Measurements from ENCODE around the gene SPTAN1. TPM values are rescaled to one million over a fixed set of nuclear protein-coding genes. Genes with fewer than 3 reads are reported as not detected.
"Not testable (repeated sequence)": the region's sequence is repeated elsewhere in the genome, so short reads cannot be mapped to it uniquely, and the experiment has no call there.

SPTAN1 gene
- total RNA-seq, 1 donor from 2014 or later: 292 TPM

GRCh38 chr9:128575469-128575868 is 23.1 kb downstream of the SPTAN1 start:
- H3K9me3 ChIP-seq: no peaks in the 10 kb centered on the region
- no peaks in the 10 kb centered on the region for H3K27me3 ChIP-seq
- peaks cover 10% of the 10 kb centered on the region for H3K4me1 ChIP-seq
- no peak overlapping the region for H3K4me3 ChIP-seq
- H3K36me3 ChIP-seq: peaks cover 13 to 69% of the 10 kb centered on the region in 2 donors
- no peak for DNase-seq (ENCODE audit: extremely low spot score in 2 of 2)
- no peak for TF ChIP-seq POLR2A (IDR thresholded peaks at IDR 0.05)
- peak in 1 of 2 donors; percentile 48 for TF ChIP-seq POLR2AphosphoS5 (IDR thresholded peaks at IDR 0.05; ENCODE audit: insufficient read depth in 1 of 2, low read depth in 1 of 2)
- no peak for TF ChIP-seq CTCF (IDR thresholded peaks at IDR 0.05)
- H3K27ac ChIP-seq: peak overlapping the region; percentile 38
- intact Hi-C loops (cut with DNase I): no loop called here

DNA sequence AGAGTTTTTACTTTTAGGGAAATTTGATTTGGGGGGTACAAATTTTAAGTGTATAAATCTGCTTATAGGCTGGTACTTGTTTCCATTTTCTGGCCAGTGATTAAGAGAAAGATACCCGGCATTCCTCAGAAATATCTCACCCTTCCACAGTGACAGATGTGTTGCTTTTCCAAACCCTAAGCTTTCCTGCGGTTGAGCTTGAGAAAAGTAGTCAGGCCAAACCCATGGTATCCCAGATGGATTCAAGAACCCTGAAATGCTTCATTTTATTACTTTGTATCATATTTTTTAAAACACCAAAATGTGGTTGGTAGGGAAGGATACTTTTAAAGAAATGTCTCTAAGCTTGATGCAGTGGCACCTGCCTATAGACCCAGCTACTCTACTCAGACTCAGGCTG is 23.5 kb downstream of the SPTAN1 start:
- Histone ChIP-seq H3K4me1 (peaks cover 10% of the 10 kb centered on the region), H3K36me3 (peaks cover 13 to 71% of the 10 kb centered on the region in 2 donors), H3K27ac (peak overlapping the region; percentile 38), H3K4me3 (no peak overlapping the region), H3K27me3 (no peaks in the 10 kb centered on the region), H3K9me3 (no peaks in the 10 kb centered on the region)
- intact Hi-C loops (cut with DNase I): no loop called here
- TF ChIP-seq CTCF (IDR thresholded peaks at IDR 0.05) (no peak), POLR2AphosphoS5 (IDR thresholded peaks at IDR 0.05; ENCODE audit: insufficient read depth in 1 of 2, low read depth in 1 of 2) (no peak), POLR2A (IDR thresholded peaks at IDR 0.05) (no peak)
- no peak for DNase-seq (ENCODE audit: extremely low spot score in 2 of 2)

GRCh38 chr9:128577206-128577605 is 24.8 kb downstream of the SPTAN1 start:
- intact Hi-C loops (cut with DNase I): no loop called here
- H3K27ac ChIP-seq: no peak overlapping the region
- TF ChIP-seq POLR2A (IDR thresholded peaks at IDR 0.05) (no peak), POLR2AphosphoS5 (IDR thresholded peaks at IDR 0.05; ENCODE audit: insufficient read depth in 1 of 2, low read depth in 1 of 2) (no peak), CTCF (IDR thresholded peaks at IDR 0.05) (no peak)
- H3K9me3 ChIP-seq: no peaks in the 10 kb centered on the region
- peaks cover 10% of the 10 kb centered on the region for H3K4me1 ChIP-seq
- DNase-seq (ENCODE audit: extremely low spot score in 2 of 2): no peak
- H3K4me3 ChIP-seq: no peak overlapping the region
- H3K36me3 ChIP-seq: peaks cover 13 to 83% of the 10 kb centered on the region in 2 donors
- no peaks in the 10 kb centered on the region for H3K27me3 ChIP-seq

- TF ChIP-seq POLR2AphosphoS5 (IDR thresholded peaks at IDR 0.05; ENCODE audit: insufficient read depth in 1 of 2, low read depth in 1 of 2): no peak
- TF ChIP-seq CTCF (IDR thresholded peaks at IDR 0.05): no peak
- no peak for TF ChIP-seq POLR2A (IDR thresholded peaks at IDR 0.05)
- Histone ChIP-seq H3K27me3 (no peaks in the 10 kb centered on the region), H3K9me3 (no peaks in the 10 kb centered on the region), H3K4me3 (no peak overlapping the region), H3K36me3 (peaks cover 13 to 97% of the 10 kb centered on the region in 2 donors), H3K27ac (no peak overlapping the region), H3K4me1 (peaks cover 10% of the 10 kb centered on the region)
- intact Hi-C loops (cut with DNase I): no loop called here
- DNase-seq (ENCODE audit: extremely low spot score in 2 of 2): no peak
These were observed 26.8 kb downstream of the SPTAN1 start for GRCh38 chr9:128579194-128579593.

DNA sequence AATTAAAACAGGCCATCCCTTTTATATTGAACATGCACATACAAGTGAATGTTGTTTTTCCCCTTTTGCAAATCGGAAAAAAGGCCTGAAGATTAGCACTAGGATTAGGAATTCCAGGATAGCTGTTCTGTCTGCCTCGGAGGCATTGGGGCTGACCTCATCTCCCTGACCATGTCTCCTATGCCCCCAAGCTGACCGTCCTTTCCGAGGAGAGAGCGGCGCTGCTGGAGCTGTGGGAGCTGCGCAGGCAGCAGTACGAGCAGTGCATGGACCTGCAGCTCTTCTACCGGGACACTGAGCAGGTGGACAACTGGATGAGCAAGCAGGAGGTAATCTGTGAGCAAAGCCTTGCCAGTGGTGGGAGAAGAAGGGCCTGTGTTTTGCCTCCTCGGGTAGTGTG is 28.3 kb downstream of the SPTAN1 start:
- intact Hi-C loops (cut with DNase I): no loop called here
- TF ChIP-seq POLR2A (IDR thresholded peaks at IDR 0.05) (no peak), POLR2AphosphoS5 (IDR thresholded peaks at IDR 0.05; ENCODE audit: insufficient read depth in 1 of 2, low read depth in 1 of 2) (no peak), CTCF (IDR thresholded peaks at IDR 0.05) (no peak)
- Histone ChIP-seq H3K27me3 (no peaks in the 10 kb centered on the region), H3K36me3 (peaks cover 13 to 98% of the 10 kb centered on the region in 2 donors), H3K4me1 (peaks cover 4% of the 10 kb centered on the region), H3K4me3 (no peak overlapping the region), H3K9me3 (no peaks in the 10 kb centered on the region), H3K27ac (no peak overlapping the region)
- no peak for DNase-seq (ENCODE audit: extremely low spot score in 2 of 2)

- H3K36me3 ChIP-seq: peaks cover 0 to 99% of the 10 kb centered on the region in 2 donors
- H3K9me3 ChIP-seq; intact Hi-C loops (cut with DNase I); H3K27ac ChIP-seq; H3K27me3 ChIP-seq; H3K4me1 ChIP-seq; DNase-seq (ENCODE audit: extremely low spot score in 2 of 2); H3K4me3 ChIP-seq: not testable (repeated sequence)
These were observed 32.8 kb downstream of the SPTAN1 start for GRCh38 chr9:128585155-128585554.

DNA sequence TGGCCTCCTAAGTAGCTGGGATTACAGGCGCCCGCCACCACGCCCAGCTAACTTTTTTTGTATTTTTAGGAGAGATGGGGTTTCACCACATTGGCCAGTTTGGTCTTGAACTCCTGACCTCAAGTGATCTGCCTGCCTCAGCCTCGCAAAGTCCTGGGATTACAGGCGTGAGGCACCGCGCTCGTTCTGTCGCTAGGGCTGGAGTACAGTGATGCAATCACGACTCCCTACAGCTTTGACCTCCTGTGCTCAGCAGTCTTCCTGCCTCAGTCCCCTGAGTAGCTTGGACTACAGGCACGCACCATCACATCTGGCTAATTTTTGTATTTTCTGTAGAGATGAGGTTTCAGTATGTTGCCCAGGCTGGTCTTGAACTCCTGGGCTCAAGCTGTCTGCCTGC is 34.5 kb downstream of the SPTAN1 start:
- H3K9me3 ChIP-seq; DNase-seq (ENCODE audit: extremely low spot score in 2 of 2): not testable (repeated sequence)
- peaks cover 0 to 97% of the 10 kb centered on the region in 2 donors for H3K36me3 ChIP-seq

More for the DNA sequence above, 34.5 kb downstream of the SPTAN1 start:
- intact Hi-C loops (cut with DNase I); H3K4me3 ChIP-seq; H3K27me3 ChIP-seq; H3K27ac ChIP-seq; H3K4me1 ChIP-seq: not testable (repeated sequence)
